Sigmoid colon (tissue), 7 donors: ENCODE data around the gene PRKAG3. TPM values are rescaled to one million over a fixed set of nuclear protein-coding genes. Genes with fewer than 3 reads are reported as not detected.

ENCODE experiments used
- DNase-seq: peaks from one replicate; pipeline ENCODE4 v3.0.0-alpha.2; 2019
- H3K27ac ChIP-seq, 4 donors: fragments of 200-600 bp; sonication (generic); one replicate each; pipeline ENCODE4 v1.5.1; 2016 to 2019; ENCODE audit warnings: mild to moderate bottlenecking in 1 of 4
- H3K27me3 ChIP-seq, 3 donors: fragments of 200-600 bp; sonication (generic); one replicate each; pipeline ENCODE4 v1.5.1; 2019; ENCODE audit warnings: mild to moderate bottlenecking in 1 of 3
- H3K36me3 ChIP-seq, 4 donors: fragments of 200-600 bp; sonication (generic); one replicate each; pipeline ENCODE4 v1.5.1; 2016 to 2019
- H3K4me1 ChIP-seq, 4 donors: fragments of 200-600 bp; sonication (generic); one replicate each; pipeline ENCODE4 v1.5.1; 2017 to 2019
- H3K4me3 ChIP-seq, 4 donors: fragments of 200-600 bp; sonication (generic); one replicate each; pipeline ENCODE4 v1.5.1; 2017 to 2019; ENCODE audit warnings: mild to moderate bottlenecking in 2 of 4, moderate library complexity in 1 of 4
- H3K9me3 ChIP-seq, 4 donors: fragments of 200-600 bp in 3 of 4; sonication (generic) in 3 of 4; one replicate each; pipeline versions ENCODE4 v1.5.1 to v1.6.1; 2013 to 2019
- CTCF ChIP-seq, 4 experiments: fragments of 450-650 bp in 3 of 4; fragments of 200-600 bp in 1 of 4; IDR thresholded peaks; one replicate each; pipeline ENCODE4 v1.5.1; 2016 to 2019; ENCODE audit warnings: antibody characterized with exemption in 4 of 4, mild to moderate bottlenecking in 3 of 4, moderate library complexity in 2 of 4
- EP300 ChIP-seq, 4 donors: sonication (generic); formaldehyde crosslinking; IDR thresholded peaks; one replicate each; pipeline ENCODE4 v1.6.1; 2017; ENCODE audit warnings: antibody characterized with exemption in 4 of 4
- POLR2A ChIP-seq, 2 donors: fragments of 450-650 bp; IDR thresholded peaks; one replicate each; pipeline ENCODE4 v1.6.1; 2016; ENCODE audit warnings: antibody characterized with exemption in 2 of 2, mild to moderate bottlenecking in 2 of 2, moderate library complexity in 2 of 2
- POLR2AphosphoS5 ChIP-seq, 4 donors: sonication (generic); formaldehyde crosslinking; IDR thresholded peaks; one replicate each; pipeline ENCODE4 v1.6.1; 2017; ENCODE audit warnings: antibody characterized with exemption in 4 of 4
- WGBS, 2 donors: extraction: QIAGEN DNeasy Blood & Tissue Kit; methylation state at CpG; one replicate each; pipeline ENCODE4 v1.1.7; 2013; 5-methylcytosine and 5-hydroxymethylcytosine counted together
- intact Hi-C: fragments of 100-400 bp; cut with DNase I; formaldehyde crosslinking; loops from one replicate; pipeline ENCODE4 v1.15.1; 2023
- polyA plus RNA-seq, 3 donors: library from polyadenylated mRNA; stranded (reverse); fragments of 200-250 nt; gene quantifications; one replicate each; pipeline ENCODE4 v1.2.3, GENCODE V29; 2013
- total RNA-seq, 4 donors: library from RNA; depleted of rRNA; stranded (reverse); fragments of >200 nt; gene quantifications; one replicate each; pipeline ENCODE4 v1.1.0, GENCODE V29; 2016
- donor health status: healthy with polysubstance abuse.
- donor health status: Bipolar disorder and iron deficiency.
- donor health status: healthy.

Gene PRKAG3
- total and polyA plus RNA-seq, 7 donors: not detected

- peaks cover 58 to 99% (median 95%) of the 10 kb centered on the region in 3 donors for H3K27me3 ChIP-seq
- WGBS, 2 donors: 1 to 2% methylated on average over 3 of the region's 3 CpGs
- peaks cover 0 to 27% (median 23%) of the 10 kb centered on the region in 4 donors for H3K4me1 ChIP-seq
- no peaks in the 10 kb centered on the region for H3K36me3 ChIP-seq
- no peak for TF ChIP-seq POLR2AphosphoS5 (IDR thresholded peaks at IDR 0.05)
- peak; percentile 81 to 92 (median 88) for TF ChIP-seq CTCF (IDR thresholded peaks at IDR 0.05)
- TF ChIP-seq EP300 (IDR thresholded peaks at IDR 0.05): no peak
- TF ChIP-seq POLR2A (IDR thresholded peaks at IDR 0.05): no peak
- no peak overlapping the region for H3K4me3 ChIP-seq
- H3K9me3 ChIP-seq: no peaks in the 10 kb centered on the region
- H3K27ac ChIP-seq: no peak overlapping the region
- intact Hi-C loops: loop anchor here (2.0 kb wide), 1 partner anchor 22 kb away; no protein-coding TSS in a partner anchor
- peak; percentile 78 for DNase-seq
Measured at GRCh38 chr2:218876562-218877219, 45.1 kb upstream of the PRKAG3 start.

- Histone ChIP-seq H3K4me1 (peaks cover 0 to 33% (median 30%) of the 10 kb centered on the region in 4 donors), H3K27me3 (peaks cover 58 to 99% (median 95%) of the 10 kb centered on the region in 3 donors), H3K27ac (no peak overlapping the region), H3K36me3 (no peaks in the 10 kb centered on the region), H3K4me3 (no peak overlapping the region), H3K9me3 (no peaks in the 10 kb centered on the region)
- 26 to 28% methylated on average over 2 of the region's 2 CpGs for WGBS, 2 donors
- TF ChIP-seq POLR2A (IDR thresholded peaks at IDR 0.05) (no peak), POLR2AphosphoS5 (IDR thresholded peaks at IDR 0.05) (no peak), CTCF (IDR thresholded peaks at IDR 0.05) (no peak)
- DNase-seq: no peak
- intact Hi-C loops: loop anchor here (2.0 kb wide), 1 partner anchor 23 kb away; no protein-coding TSS in a partner anchor
Measured at GRCh38 chr2:218875692-218876246, 44.2 kb upstream of the PRKAG3 start.

GRCh38 chr2:218873359-218874194, 42.0 kb upstream of the PRKAG3 start:
- 4 to 8% methylated on average over 86 of the region's 86 CpGs for WGBS, 2 donors
- no peak for DNase-seq
- Histone ChIP-seq H3K36me3 (no peaks in the 10 kb centered on the region), H3K27me3 (peaks cover 39 to 99% (median 80%) of the 10 kb centered on the region in 3 donors), H3K27ac (no peak overlapping the region), H3K4me3 (no peak overlapping the region), H3K9me3 (no peaks in the 10 kb centered on the region), H3K4me1 (peaks cover 0 to 20% (median 17%) of the 10 kb centered on the region in 4 donors)
- TF ChIP-seq EP300 (IDR thresholded peaks at IDR 0.05) (no peak), POLR2AphosphoS5 (IDR thresholded peaks at IDR 0.05) (no peak), CTCF (IDR thresholded peaks at IDR 0.05) (no peak), POLR2A (IDR thresholded peaks at IDR 0.05) (no peak)
- intact Hi-C loops: no loop called here

- H3K36me3 ChIP-seq: no peaks in the 10 kb centered on the region
- intact Hi-C loops: no loop called here
- H3K27ac ChIP-seq: no peak overlapping the region
- peaks cover 35 to 98% (median 72%) of the 10 kb centered on the region in 3 donors for H3K27me3 ChIP-seq
- H3K4me3 ChIP-seq: no peak overlapping the region
- no peak for DNase-seq
- peaks cover 0 to 20% (median 17%) of the 10 kb centered on the region in 4 donors for H3K4me1 ChIP-seq
- 14 to 17% methylated on average over 22 of the region's 22 CpGs for WGBS, 2 donors
- no peaks in the 10 kb centered on the region for H3K9me3 ChIP-seq
- TF ChIP-seq POLR2AphosphoS5 (IDR thresholded peaks at IDR 0.05) (no peak), POLR2A (IDR thresholded peaks at IDR 0.05) (no peak), EP300 (IDR thresholded peaks at IDR 0.05) (no peak), CTCF (IDR thresholded peaks at IDR 0.05) (no peak)
Measured at GRCh38 chr2:218872645-218873358, 41.2 kb upstream of the PRKAG3 start.
